Measurements from ENCODE around the gene CDK14.
"Not testable (repeated sequence)": the region's sequence is repeated elsewhere in the genome, so short reads cannot be mapped to it uniquely, and the experiment has no call there.

Gene CDK14

GRCh38 chr7:90920336-90920735, 324.2 kb downstream of the CDK14 start:
- no peak overlapping the region for H3K4me3 ChIP-seq (ENCODE audit: low read depth, low read length)

GRCh38 chr7:90923541-90923997, 327.4 kb downstream of the CDK14 start:
- Histone ChIP-seq H3K4me3 (ENCODE audit: low read depth, low read length) (no peak overlapping the region), H3K27ac (no peak overlapping the region), H3K27me3 (ENCODE audit: insufficient read depth, low read depth, severe bottlenecking) (no peaks in the 10 kb centered on the region), H3K36me3 (no peaks in the 10 kb centered on the region), H3K9me3 (ENCODE audit: severe bottlenecking) (no peaks in the 10 kb centered on the region)
- no peak for TF ChIP-seq CTCF (IDR thresholded peaks at IDR 0.05; ENCODE audit: low read depth, low read length)
- DNase-seq = no peak

More at GRCh38 chr7:90920336-90920735, 324.2 kb downstream of the CDK14 start:
- H3K27ac ChIP-seq = no peak overlapping the region
- no peaks in the 10 kb centered on the region for H3K27me3 ChIP-seq (ENCODE audit: insufficient read depth, low read depth, severe bottlenecking)
- DNase-seq = no peak
- TF ChIP-seq CTCF (IDR thresholded peaks at IDR 0.05; ENCODE audit: low read depth, low read length) = no peak
- H3K9me3 ChIP-seq (ENCODE audit: severe bottlenecking) = no peaks in the 10 kb centered on the region
- H3K36me3 ChIP-seq = no peaks in the 10 kb centered on the region

GRCh38 chr7:90928700-90929424, 332.7 kb downstream of the CDK14 start:
- peak; percentile 21; the same call in 1 of the 2 replicates for TF ChIP-seq CTCF (IDR thresholded peaks at IDR 0.05; ENCODE audit: low read depth, low read length)
- H3K4me3 ChIP-seq (ENCODE audit: low read depth, low read length); H3K27me3 ChIP-seq (ENCODE audit: insufficient read depth, low read depth, severe bottlenecking); H3K9me3 ChIP-seq (ENCODE audit: severe bottlenecking); DNase-seq; H3K36me3 ChIP-seq; H3K27ac ChIP-seq: not testable (repeated sequence)

GRCh38 chr7:90931986-90932916, 336.1 kb downstream of the CDK14 start:
- H3K27me3 ChIP-seq (ENCODE audit: insufficient read depth, low read depth, severe bottlenecking) = no peaks in the 10 kb centered on the region
- no peak for DNase-seq
- H3K27ac ChIP-seq = no peak overlapping the region
- no peak for TF ChIP-seq CTCF (IDR thresholded peaks at IDR 0.05; ENCODE audit: low read depth, low read length)
- H3K36me3 ChIP-seq = no peaks in the 10 kb centered on the region
- no peak overlapping the region for H3K4me3 ChIP-seq (ENCODE audit: low read depth, low read length)
- no peaks in the 10 kb centered on the region for H3K9me3 ChIP-seq (ENCODE audit: severe bottlenecking)

- no peak overlapping the region for H3K4me3 ChIP-seq (ENCODE audit: low read depth, low read length)
- TF ChIP-seq CTCF (IDR thresholded peaks at IDR 0.05; ENCODE audit: low read depth, low read length) = no peak
- DNase-seq = no peak
- no peak overlapping the region for H3K27ac ChIP-seq
- no peaks in the 10 kb centered on the region for H3K36me3 ChIP-seq
- H3K27me3 ChIP-seq (ENCODE audit: insufficient read depth, low read depth, severe bottlenecking) = no peaks in the 10 kb centered on the region
- no peaks in the 10 kb centered on the region for H3K9me3 ChIP-seq (ENCODE audit: severe bottlenecking)
Measured at GRCh38 chr7:90933041-90933440, 336.9 kb downstream of the CDK14 start.
